Measurements from ENCODE around the gene GPR173.

GPR173 gene

GRCh38 chrX:53056292-53056691 lies 7.7 kb downstream of the GPR173 start:
- no peaks in the 10 kb centered on the region for H3K27me3 ChIP-seq (ENCODE audit: low read depth, low read length)
- no peaks in the 10 kb centered on the region for H3K4me1 ChIP-seq (ENCODE audit: low read length)
- H3K9ac ChIP-seq (ENCODE audit: low read length) = no peak overlapping the region
- H3K27ac ChIP-seq (ENCODE audit: low read length) = no peak overlapping the region
- H3K79me2 ChIP-seq (ENCODE audit: low read length) = no peaks in the 10 kb centered on the region
- no peaks in the 10 kb centered on the region for H3K9me3 ChIP-seq (ENCODE audit: insufficient read depth, low read length)
- H3K4me3 ChIP-seq (ENCODE audit: low read length) = no peak overlapping the region
- no peak overlapping the region for H2AFZ ChIP-seq (ENCODE audit: low read depth, low read length)
- H3K4me2 ChIP-seq (ENCODE audit: low read length) = no peak overlapping the region
- TF ChIP-seq EZH2phosphoT487 (IDR thresholded peaks at IDR 0.05; ENCODE audit: low read depth) (no peak), CTCF (IDR thresholded peaks at IDR 0.05; ENCODE audit: low read depth, low read length) (no peak)
- H3K36me3 ChIP-seq (replicated peaks; ENCODE audit: low read depth, low read length) = no peaks in the 10 kb centered on the region
- H4K20me1 ChIP-seq (ENCODE audit: insufficient read depth, low read length) = no peaks in the 10 kb centered on the region

GRCh38 chrX:53065104-53065503 lies 16.5 kb downstream of the GPR173 start:
- TF ChIP-seq CTCF (IDR thresholded peaks at IDR 0.05; ENCODE audit: low read depth, low read length) (no peak), EZH2phosphoT487 (IDR thresholded peaks at IDR 0.05; ENCODE audit: low read depth) (no peak)
- H2AFZ ChIP-seq (ENCODE audit: low read depth, low read length) = no peak overlapping the region
- no peaks in the 10 kb centered on the region for H3K79me2 ChIP-seq (ENCODE audit: low read length)
- H3K4me2 ChIP-seq (ENCODE audit: low read length) = no peak overlapping the region
- H3K4me1 ChIP-seq (ENCODE audit: low read length) = no peaks in the 10 kb centered on the region
- H3K9me3 ChIP-seq (ENCODE audit: insufficient read depth, low read length) = no peaks in the 10 kb centered on the region
- no peak overlapping the region for H3K9ac ChIP-seq (ENCODE audit: low read length)
- H3K27ac ChIP-seq (ENCODE audit: low read length) = no peak overlapping the region
- H3K36me3 ChIP-seq (replicated peaks; ENCODE audit: low read depth, low read length) = no peaks in the 10 kb centered on the region
- no peaks in the 10 kb centered on the region; the same call in 1 of the 2 replicates for H3K27me3 ChIP-seq (ENCODE audit: low read depth, low read length)
- H4K20me1 ChIP-seq (ENCODE audit: insufficient read depth, low read length) = no peaks in the 10 kb centered on the region
- no peak overlapping the region for H3K4me3 ChIP-seq (ENCODE audit: low read length)

GRCh38 chrX:53071064-53071463 lies 22.5 kb downstream of the GPR173 start:
- peak overlapping the region; percentile 53; the same call in 1 of the 2 replicates for H3K9ac ChIP-seq (ENCODE audit: low read length)
- H4K20me1 ChIP-seq (ENCODE audit: insufficient read depth, low read length) = no peaks in the 10 kb centered on the region
- peaks cover 7% of the 10 kb centered on the region for H3K4me1 ChIP-seq (ENCODE audit: low read length)
- peaks cover 2% of the 10 kb centered on the region; the same call in 1 of the 2 replicates for H3K9me3 ChIP-seq (ENCODE audit: insufficient read depth, low read length)
- no peaks in the 10 kb centered on the region for H3K27me3 ChIP-seq (ENCODE audit: low read depth, low read length)
- TF ChIP-seq EZH2phosphoT487 (IDR thresholded peaks at IDR 0.05; ENCODE audit: low read depth) (no peak), CTCF (IDR thresholded peaks at IDR 0.05; ENCODE audit: low read depth, low read length) (no peak)
- H3K27ac ChIP-seq (ENCODE audit: low read length) = no peak overlapping the region
- H3K79me2 ChIP-seq (ENCODE audit: low read length) = no peaks in the 10 kb centered on the region
- peak overlapping the region; percentile 71; the same call in 1 of the 2 replicates for H2AFZ ChIP-seq (ENCODE audit: low read depth, low read length)
- peak overlapping the region; percentile 81 for H3K4me2 ChIP-seq (ENCODE audit: low read length)
- H3K36me3 ChIP-seq (replicated peaks; ENCODE audit: low read depth, low read length) = no peaks in the 10 kb centered on the region
- H3K4me3 ChIP-seq (ENCODE audit: low read length) = peak overlapping the region; percentile 77

- Histone ChIP-seq H3K79me2 (ENCODE audit: low read length) (no peaks in the 10 kb centered on the region), H3K27me3 (ENCODE audit: low read depth, low read length) (no peaks in the 10 kb centered on the region), H3K4me1 (ENCODE audit: low read length) (peaks cover 7% of the 10 kb centered on the region), H2AFZ (ENCODE audit: low read depth, low read length) (peak overlapping the region; percentile 94), H3K27ac (ENCODE audit: low read length) (peak overlapping the region; percentile 49; the same call in 1 of the 2 replicates), H3K36me3 (replicated peaks; ENCODE audit: low read depth, low read length) (no peaks in the 10 kb centered on the region), H3K4me2 (ENCODE audit: low read length) (peak overlapping the region; percentile 81), H3K9ac (ENCODE audit: low read length) (peak overlapping the region; percentile 53), H4K20me1 (ENCODE audit: insufficient read depth, low read length) (no peaks in the 10 kb centered on the region), H3K9me3 (ENCODE audit: insufficient read depth, low read length) (peaks cover 2% of the 10 kb centered on the region; the same call in 1 of the 2 replicates), H3K4me3 (ENCODE audit: low read length) (peak overlapping the region; percentile 77)
- TF ChIP-seq CTCF (IDR thresholded peaks at IDR 0.05; ENCODE audit: low read depth, low read length) (peak; percentile 77), EZH2phosphoT487 (IDR thresholded peaks at IDR 0.05; ENCODE audit: low read depth) (no peak)
Observed at GRCh38 chrX:53071604-53072417, 23.2 kb downstream of the GPR173 start.
